ENCODE results near the gene ARL10.

Gene ARL10

GRCh38 chr5:176415240-176415951, 50.1 kb downstream of the ARL10 start:
- Histone ChIP-seq H3K27ac (ENCODE audit: low read depth, low read length) (no peak overlapping the region), H3K9me3 (ENCODE audit: control insufficient read depth, insufficient read depth, low read length) (peaks cover 6% of the 10 kb centered on the region), H3K4me1 (ENCODE audit: control insufficient read depth, insufficient read depth, low read length) (no peaks in the 10 kb centered on the region), H3K36me3 (ENCODE audit: control insufficient read depth, insufficient read depth, low read length) (no peaks in the 10 kb centered on the region), H3K4me3 (ENCODE audit: low read depth, low read length) (peak overlapping the region; percentile 77), H3K27me3 (ENCODE audit: control insufficient read depth, insufficient read depth, low read length) (peaks cover 4% of the 10 kb centered on the region), H3K9ac (ENCODE audit: low read depth, low read length) (no peak overlapping the region)

GRCh38 chr5:176415952-176416924, 51.0 kb downstream of the ARL10 start, which contains the start of gene CLTB:
CLTB (minus strand) TSS chr5:176416539; CDS start chr5:176416363, 176 bp downstream.
- Histone ChIP-seq H3K9me3 (ENCODE audit: control insufficient read depth, insufficient read depth, low read length) (peaks cover 13% of the 10 kb centered on the region), H3K27me3 (ENCODE audit: control insufficient read depth, insufficient read depth, low read length) (peaks cover 4% of the 10 kb centered on the region), H3K9ac (ENCODE audit: low read depth, low read length) (peak within 1 kb of the TSS; percentile 64), H3K36me3 (ENCODE audit: control insufficient read depth, insufficient read depth, low read length) (no peaks in the 10 kb centered on the region), H3K4me1 (ENCODE audit: control insufficient read depth, insufficient read depth, low read length) (no peaks in the 10 kb centered on the region), H3K27ac (ENCODE audit: low read depth, low read length) (peak within 1 kb of the TSS; percentile 26), H3K4me3 (ENCODE audit: low read depth, low read length) (peak within 1 kb of the TSS; percentile 77)

- H3K9ac ChIP-seq (ENCODE audit: low read depth, low read length), result no peak overlapping the region
- H3K4me1 ChIP-seq (ENCODE audit: control insufficient read depth, insufficient read depth, low read length), result no peaks in the 10 kb centered on the region
- H3K4me3 ChIP-seq (ENCODE audit: low read depth, low read length), result peak overlapping the region; percentile 77
- H3K27ac ChIP-seq (ENCODE audit: low read depth, low read length), result no peak overlapping the region
- H3K9me3 ChIP-seq (ENCODE audit: control insufficient read depth, insufficient read depth, low read length), result peaks cover 17% of the 10 kb centered on the region
- H3K36me3 ChIP-seq (ENCODE audit: control insufficient read depth, insufficient read depth, low read length), result no peaks in the 10 kb centered on the region
- peaks cover 4% of the 10 kb centered on the region for H3K27me3 ChIP-seq (ENCODE audit: control insufficient read depth, insufficient read depth, low read length)
Observed at GRCh38 chr5:176416965-176417364, 51.7 kb downstream of the ARL10 start.

GRCh38 chr5:176418251-176418650, 53.0 kb downstream of the ARL10 start:
- H3K27ac ChIP-seq (ENCODE audit: low read depth, low read length), result no peak overlapping the region
- H3K4me3 ChIP-seq (ENCODE audit: low read depth, low read length), result no peak overlapping the region
- H3K27me3 ChIP-seq (ENCODE audit: control insufficient read depth, insufficient read depth, low read length), result peaks cover 4% of the 10 kb centered on the region
- no peaks in the 10 kb centered on the region for H3K4me1 ChIP-seq (ENCODE audit: control insufficient read depth, insufficient read depth, low read length)
- H3K9ac ChIP-seq (ENCODE audit: low read depth, low read length), result no peak overlapping the region
- H3K9me3 ChIP-seq (ENCODE audit: control insufficient read depth, insufficient read depth, low read length), result peaks cover 22% of the 10 kb centered on the region
- no peaks in the 10 kb centered on the region for H3K36me3 ChIP-seq (ENCODE audit: control insufficient read depth, insufficient read depth, low read length)

- Histone ChIP-seq H3K27ac (ENCODE audit: low read depth, low read length) (no peak overlapping the region), H3K4me3 (ENCODE audit: low read depth, low read length) (no peak overlapping the region), H3K4me1 (ENCODE audit: control insufficient read depth, insufficient read depth, low read length) (no peaks in the 10 kb centered on the region), H3K27me3 (ENCODE audit: control insufficient read depth, insufficient read depth, low read length) (peaks cover 4% of the 10 kb centered on the region), H3K9me3 (ENCODE audit: control insufficient read depth, insufficient read depth, low read length) (peaks cover 22% of the 10 kb centered on the region), H3K36me3 (ENCODE audit: control insufficient read depth, insufficient read depth, low read length) (no peaks in the 10 kb centered on the region), H3K9ac (ENCODE audit: low read depth, low read length) (no peak overlapping the region)
Observed at GRCh38 chr5:176420086-176420485, 54.8 kb downstream of the ARL10 start.

GRCh38 chr5:176420972-176421544, 55.8 kb downstream of the ARL10 start:
- H3K4me1 ChIP-seq (ENCODE audit: control insufficient read depth, insufficient read depth, low read length), result no peaks in the 10 kb centered on the region
- no peak overlapping the region for H3K27ac ChIP-seq (ENCODE audit: low read depth, low read length)
- no peak overlapping the region for H3K4me3 ChIP-seq (ENCODE audit: low read depth, low read length)
- peaks cover 26% of the 10 kb centered on the region for H3K9me3 ChIP-seq (ENCODE audit: control insufficient read depth, insufficient read depth, low read length)
- H3K36me3 ChIP-seq (ENCODE audit: control insufficient read depth, insufficient read depth, low read length), result no peaks in the 10 kb centered on the region
- no peak overlapping the region for H3K9ac ChIP-seq (ENCODE audit: low read depth, low read length)
- H3K27me3 ChIP-seq (ENCODE audit: control insufficient read depth, insufficient read depth, low read length), result peaks cover 4% of the 10 kb centered on the region

GRCh38 chr5:176424181-176424580, 58.9 kb downstream of the ARL10 start:
- Histone ChIP-seq H3K9ac (ENCODE audit: low read depth, low read length) (no peak overlapping the region), H3K9me3 (ENCODE audit: control insufficient read depth, insufficient read depth, low read length) (peaks cover 23% of the 10 kb centered on the region), H3K36me3 (ENCODE audit: control insufficient read depth, insufficient read depth, low read length) (no peaks in the 10 kb centered on the region), H3K27ac (ENCODE audit: low read depth, low read length) (no peak overlapping the region), H3K27me3 (ENCODE audit: control insufficient read depth, insufficient read depth, low read length) (no peaks in the 10 kb centered on the region), H3K4me3 (ENCODE audit: low read depth, low read length) (no peak overlapping the region), H3K4me1 (ENCODE audit: control insufficient read depth, insufficient read depth, low read length) (no peaks in the 10 kb centered on the region)

GRCh38 chr5:176425138-176425537, 59.9 kb downstream of the ARL10 start:
- H3K36me3 ChIP-seq (ENCODE audit: control insufficient read depth, insufficient read depth, low read length), result no peaks in the 10 kb centered on the region
- H3K9me3 ChIP-seq (ENCODE audit: control insufficient read depth, insufficient read depth, low read length), result peaks cover 22% of the 10 kb centered on the region
- H3K9ac ChIP-seq (ENCODE audit: low read depth, low read length), result no peak overlapping the region
- no peak overlapping the region for H3K27ac ChIP-seq (ENCODE audit: low read depth, low read length)
- no peaks in the 10 kb centered on the region for H3K27me3 ChIP-seq (ENCODE audit: control insufficient read depth, insufficient read depth, low read length)
- H3K4me3 ChIP-seq (ENCODE audit: low read depth, low read length), result no peak overlapping the region
- H3K4me1 ChIP-seq (ENCODE audit: control insufficient read depth, insufficient read depth, low read length), result no peaks in the 10 kb centered on the region

GRCh38 chr5:176425791-176426190, 60.5 kb downstream of the ARL10 start:
- Histone ChIP-seq H3K4me3 (ENCODE audit: low read depth, low read length) (no peak overlapping the region), H3K27ac (ENCODE audit: low read depth, low read length) (no peak overlapping the region), H3K9me3 (ENCODE audit: control insufficient read depth, insufficient read depth, low read length) (peaks cover 16% of the 10 kb centered on the region), H3K27me3 (ENCODE audit: control insufficient read depth, insufficient read depth, low read length) (no peaks in the 10 kb centered on the region), H3K9ac (ENCODE audit: low read depth, low read length) (no peak overlapping the region), H3K36me3 (ENCODE audit: control insufficient read depth, insufficient read depth, low read length) (no peaks in the 10 kb centered on the region), H3K4me1 (ENCODE audit: control insufficient read depth, insufficient read depth, low read length) (no peaks in the 10 kb centered on the region)

GRCh38 chr5:176426876-176427275, 61.6 kb downstream of the ARL10 start:
- H3K4me3 ChIP-seq (ENCODE audit: low read depth, low read length), result no peak overlapping the region
- H3K9me3 ChIP-seq (ENCODE audit: control insufficient read depth, insufficient read depth, low read length), result peaks cover 9% of the 10 kb centered on the region
- no peak overlapping the region for H3K9ac ChIP-seq (ENCODE audit: low read depth, low read length)
- H3K4me1 ChIP-seq (ENCODE audit: control insufficient read depth, insufficient read depth, low read length), result no peaks in the 10 kb centered on the region
- no peaks in the 10 kb centered on the region for H3K36me3 ChIP-seq (ENCODE audit: control insufficient read depth, insufficient read depth, low read length)
- no peaks in the 10 kb centered on the region for H3K27me3 ChIP-seq (ENCODE audit: control insufficient read depth, insufficient read depth, low read length)
- H3K27ac ChIP-seq (ENCODE audit: low read depth, low read length), result no peak overlapping the region

Measured in HUES48 (cell line).